Measurements from ENCODE around the gene RNF150. TPM values are rescaled to one million over a fixed set of nuclear protein-coding genes. Genes with fewer than 3 reads are reported as not detected.

The RNF150 gene
- total RNA-seq, 1 experiment from 2014 or later: 0.15 TPM

DNA sequence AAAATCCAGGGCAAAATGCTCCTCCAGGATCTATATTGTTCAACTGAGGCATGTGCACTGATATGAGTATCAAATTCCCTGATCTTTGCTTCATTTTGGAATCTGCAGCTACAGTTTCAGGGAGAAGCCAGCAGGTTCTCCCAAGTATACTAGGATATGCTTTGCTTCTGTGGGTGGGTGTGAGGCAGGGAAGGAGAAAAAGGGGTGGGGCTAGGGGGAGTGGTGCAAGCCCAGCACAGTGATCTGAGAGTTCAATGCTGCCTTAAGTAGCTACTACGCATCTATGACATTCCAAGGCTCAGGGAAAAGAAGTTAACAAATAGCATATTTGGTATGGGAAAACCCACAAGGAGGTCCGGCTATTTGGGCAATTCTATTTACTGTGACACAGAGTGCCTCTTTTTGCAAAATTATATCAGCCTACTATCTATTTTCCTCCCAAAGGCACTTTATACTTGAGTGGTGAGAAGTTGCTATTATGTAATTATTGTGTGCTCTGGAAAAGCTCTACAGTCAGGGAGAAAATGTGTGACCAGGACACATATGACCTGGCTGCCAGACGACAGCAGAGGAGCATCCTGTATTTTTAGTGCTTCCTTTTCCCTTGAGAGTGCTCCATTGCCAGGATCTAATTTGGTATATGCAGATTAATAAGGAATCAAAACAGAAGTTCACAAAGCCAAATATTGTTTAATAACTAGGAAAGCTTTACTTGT lies 162.0 kb downstream of the RNF150 start:
- Histone ChIP-seq H4K20me1 (ENCODE audit: insufficient read depth) (no peaks in the 10 kb centered on the region), H3K79me2 (ENCODE audit: low read depth) (no peaks in the 10 kb centered on the region), H3K9me2 (ENCODE audit: insufficient read depth) (no peaks in the 10 kb centered on the region), H3K4me2 (no peak overlapping the region), H2AFZ (no peak overlapping the region), H3K27me3 (ENCODE audit: insufficient read depth, low read depth) (no peaks in the 10 kb centered on the region), H3K36me3 (ENCODE audit: low read depth) (no peaks in the 10 kb centered on the region), H3F3A (ENCODE audit: insufficient read depth, low read depth) (no peaks in the 10 kb centered on the region), H3K27ac (no peak overlapping the region), H3K4me3 (no peak overlapping the region), H3K4me1 (replicated peaks; ENCODE audit: insufficient read depth) (no peaks in the 10 kb centered on the region), H3K9me3 (ENCODE audit: insufficient read depth, low read depth) (no peaks in the 10 kb centered on the region)
- POLR2A ChIA-PET (ENCODE audit: unreplicated experiment): no interaction called here
- no TSS peak for BruUV-seq (replicated peaks)
- intact Hi-C loops (cut with micrococcal nuclease; ENCODE audit: unreplicated experiment): no loop called here
- no peak for TF ChIP-seq EZH2 (IDR thresholded peaks at IDR 0.05; ENCODE audit: low read depth)
- TF ChIP-seq, protein P1, sequence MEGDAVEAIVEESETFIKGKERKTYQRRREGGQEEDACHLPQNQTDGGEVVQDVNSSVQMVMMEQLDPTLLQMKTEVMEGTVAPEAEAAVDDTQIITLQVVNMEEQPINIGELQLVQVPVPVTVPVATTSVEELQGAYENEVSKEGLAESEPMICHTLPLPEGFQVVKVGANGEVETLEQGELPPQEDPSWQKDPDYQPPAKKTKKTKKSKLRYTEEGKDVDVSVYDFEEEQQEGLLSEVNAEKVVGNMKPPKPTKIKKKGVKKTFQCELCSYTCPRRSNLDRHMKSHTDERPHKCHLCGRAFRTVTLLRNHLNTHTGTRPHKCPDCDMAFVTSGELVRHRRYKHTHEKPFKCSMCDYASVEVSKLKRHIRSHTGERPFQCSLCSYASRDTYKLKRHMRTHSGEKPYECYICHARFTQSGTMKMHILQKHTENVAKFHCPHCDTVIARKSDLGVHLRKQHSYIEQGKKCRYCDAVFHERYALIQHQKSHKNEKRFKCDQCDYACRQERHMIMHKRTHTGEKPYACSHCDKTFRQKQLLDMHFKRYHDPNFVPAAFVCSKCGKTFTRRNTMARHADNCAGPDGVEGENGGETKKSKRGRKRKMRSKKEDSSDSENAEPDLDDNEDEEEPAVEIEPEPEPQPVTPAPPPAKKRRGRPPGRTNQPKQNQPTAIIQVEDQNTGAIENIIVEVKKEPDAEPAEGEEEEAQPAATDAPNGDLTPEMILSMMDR (conservative IDR thresholded peaks at IDR 0.05): no peak
- CTCF ChIA-PET: no interaction called here
- no peak for DNase-seq

DNA sequence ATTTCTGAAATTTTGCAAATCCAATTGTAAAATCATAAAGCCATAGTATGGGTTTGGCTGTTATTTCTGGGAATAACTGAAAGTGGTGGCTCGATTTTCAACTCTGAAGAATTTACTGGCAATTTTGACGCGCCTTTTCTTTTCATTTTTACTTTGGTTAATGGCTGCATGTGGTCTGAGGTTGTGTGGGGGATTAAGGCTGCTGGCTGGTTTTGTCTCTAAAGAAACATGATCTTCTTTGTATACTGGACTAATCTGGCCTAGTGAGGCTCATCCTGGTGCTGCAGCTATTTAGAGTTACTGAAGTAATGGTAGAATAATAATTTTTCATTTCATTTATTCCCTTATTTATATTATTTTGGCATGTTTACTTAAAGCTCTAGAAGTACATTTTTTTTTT lies 164.0 kb downstream of the RNF150 start:
- H3K27me3 ChIP-seq (ENCODE audit: insufficient read depth, low read depth): no peaks in the 10 kb centered on the region

DNA sequence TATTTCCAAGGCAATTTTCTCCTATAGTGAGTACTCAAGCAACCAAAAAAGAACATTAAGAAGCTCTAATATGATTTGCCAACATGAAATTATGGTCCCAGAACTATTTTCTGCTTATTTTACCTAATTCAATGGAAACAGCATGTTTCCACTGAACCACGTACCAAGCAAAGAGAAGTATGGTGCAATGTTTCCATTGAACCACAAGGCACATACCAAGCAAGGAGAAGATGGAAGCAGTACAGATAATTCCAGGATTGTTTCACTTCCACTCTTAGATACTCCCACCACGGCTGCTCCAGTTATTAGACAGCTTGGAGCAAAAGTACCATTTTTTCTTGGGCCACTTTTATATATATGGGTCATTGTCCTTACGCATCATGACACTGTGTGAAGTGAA lies 164.9 kb downstream of the RNF150 start:
- DNase-seq: no peak
- Histone ChIP-seq H3K4me3 (no peak overlapping the region), H3K36me3 (ENCODE audit: low read depth) (no peaks in the 10 kb centered on the region), H3K9me3 (ENCODE audit: insufficient read depth, low read depth) (no peaks in the 10 kb centered on the region), H3K79me2 (ENCODE audit: low read depth) (no peaks in the 10 kb centered on the region), H3F3A (ENCODE audit: insufficient read depth, low read depth) (no peaks in the 10 kb centered on the region), H3K4me2 (no peak overlapping the region), H4K20me1 (ENCODE audit: insufficient read depth) (no peaks in the 10 kb centered on the region), H3K27me3 (ENCODE audit: insufficient read depth, low read depth) (no peaks in the 10 kb centered on the region), H3K9me2 (ENCODE audit: insufficient read depth) (no peaks in the 10 kb centered on the region), H2AFZ (no peak overlapping the region), H3K4me1 (replicated peaks; ENCODE audit: insufficient read depth) (no peaks in the 10 kb centered on the region), H3K27ac (no peak overlapping the region)
- no TSS peak for BruUV-seq (replicated peaks)
- POLR2A ChIA-PET (ENCODE audit: unreplicated experiment): no interaction called here
- TF ChIP-seq, protein P1 (conservative IDR thresholded peaks at IDR 0.05): no peak
- TF ChIP-seq EZH2 (IDR thresholded peaks at IDR 0.05; ENCODE audit: low read depth): no peak
- CTCF ChIA-PET: no interaction called here
- intact Hi-C loops (cut with micrococcal nuclease; ENCODE audit: unreplicated experiment): no loop called here

More for the DNA sequence above, 164.0 kb downstream of the RNF150 start:
- no peaks in the 10 kb centered on the region for H4K20me1 ChIP-seq (ENCODE audit: insufficient read depth)
- no peaks in the 10 kb centered on the region for H3K4me1 ChIP-seq (replicated peaks; ENCODE audit: insufficient read depth)
- CTCF ChIA-PET: no interaction called here
- H3K36me3 ChIP-seq (ENCODE audit: low read depth): no peaks in the 10 kb centered on the region
- H3K4me3 ChIP-seq: no peak overlapping the region
- BruUV-seq (replicated peaks): no TSS peak
- H3F3A ChIP-seq (ENCODE audit: insufficient read depth, low read depth): no peaks in the 10 kb centered on the region
- POLR2A ChIA-PET (ENCODE audit: unreplicated experiment): interaction anchor here (0.6 kb wide), 1 partner anchor 111 kb away, joined by 3 read pairs; no protein-coding TSS in a partner anchor
- no peak overlapping the region for H3K4me2 ChIP-seq
- no peak for DNase-seq
- intact Hi-C loops (cut with micrococcal nuclease; ENCODE audit: unreplicated experiment): no loop called here
- TF ChIP-seq, protein P1 (conservative IDR thresholded peaks at IDR 0.05): no peak
- TF ChIP-seq EZH2 (IDR thresholded peaks at IDR 0.05; ENCODE audit: low read depth): no peak
- no peaks in the 10 kb centered on the region for H3K9me2 ChIP-seq (ENCODE audit: insufficient read depth)
- H3K79me2 ChIP-seq (ENCODE audit: low read depth): no peaks in the 10 kb centered on the region
- H2AFZ ChIP-seq: no peak overlapping the region
- H3K27ac ChIP-seq: no peak overlapping the region
- no peaks in the 10 kb centered on the region for H3K9me3 ChIP-seq (ENCODE audit: insufficient read depth, low read depth)

All from PC-9 (cell line).